PC-9 (cell line): ENCODE measurements around the gene E2F6.

Source experiments
- CTCF ChIP-seq: fragments of 200-600 bp; sonication (generic); conservative IDR thresholded peaks from 2 replicates; pipeline ENCODE4 v1.6.1; 2017; ENCODE audit warnings: mixed run types, antibody characterized with exemption, mild to moderate bottlenecking, moderate library complexity
- EZH2 ChIP-seq: fragments of 200-600 bp; sonication (generic); IDR thresholded peaks from 2 replicates; pipeline ENCODE4 v1.8.0; 2017; ENCODE audit warnings: antibody characterized with exemption, low read depth

- no peak for TF ChIP-seq CTCF
- no peak for TF ChIP-seq EZH2
Observed at GRCh38 chr2:11406958-11407381, 59.0 kb downstream of the E2F6 start.
